Measurements from ENCODE around the gene RNF125.

- no peak for TF ChIP-seq CTCF (IDR thresholded peaks at IDR 0.05; ENCODE audit: insufficient read depth, low read length, poor library complexity, severe bottlenecking)
- TF ChIP-seq EZH2phosphoT487 (conservative IDR thresholded peaks at IDR 0.05; ENCODE audit: low read length): no peak
These were observed 22.6 kb upstream of the RNF125 start for GRCh38 chr18:31996007-31996406.

Data from SU-DHL-6 (cell line).